WTC11 (cell line): ENCODE measurements around the gene IL20RB. TPM values are rescaled to one million over a fixed set of nuclear protein-coding genes. Genes with fewer than 3 reads are reported as not detected.

Source experiments
- ATAC-seq: fragments of 200-7000 bp; cut with Tn5 transposase; 2 replicates; pipeline ENCODE4 v1.10.0; 2021; ENCODE audit warnings: mild to moderate bottlenecking, moderate library complexity
- CTCF ChIA-PET: fragments of 300-600 bp; sonication (Branson Sonifier 250); formaldehyde crosslinking; loops from one replicate; lab custom pipeline; 2021; ENCODE audit warnings: antibody characterized with exemption; lab: Charles Lee
- POLR2A ChIA-PET: fragments of 350-600 bp; sonication (Branson Sonifier 250); formaldehyde crosslinking; loops from one replicate; lab custom pipeline; 2021; ENCODE audit warnings: antibody characterized with exemption; lab: Charles Lee
- DNase-seq: peaks from one replicate; pipeline ENCODE4 v3.0.0; 2021; ENCODE audit warnings: low spot score
- H3K27ac Mint-ChIP-seq: 2 replicates; pipeline ENCODE4 v1.8.0; 2021; ENCODE audit warnings: mixed read lengths
- H3K27me3 Mint-ChIP-seq: 2 replicates; pipeline ENCODE4 v1.8.0; 2021; ENCODE audit warnings: low read depth, mild to moderate bottlenecking, moderate library complexity, mixed read lengths
- H3K36me3 Mint-ChIP-seq: 2 replicates; pipeline ENCODE4 v1.8.0; 2021; ENCODE audit warnings: mixed read lengths
- H3K4me1 Mint-ChIP-seq: 2 replicates; pipeline ENCODE4 v1.8.0; 2022; ENCODE audit warnings: mixed read lengths
- H3K4me3 Mint-ChIP-seq: 2 replicates; pipeline ENCODE4 v1.8.0; 2021; ENCODE audit warnings: mild to moderate bottlenecking, moderate library complexity, mixed read lengths
- H3K9me3 Mint-ChIP-seq: 2 replicates; pipeline ENCODE4 v1.8.0; 2021; ENCODE audit warnings: mixed read lengths
- AR ChIP-seq: fragments of 250-450 bp; sonication (Bioruptor Pico); IDR thresholded peaks from 2 replicates; pipeline ENCODE4 v1.9.0; 2021; ENCODE audit warnings: mild to moderate bottlenecking
- ATF1 ChIP-seq: sonication (generic); formaldehyde crosslinking; IDR thresholded peaks from 2 replicates; pipeline ENCODE4 v1.8.1; 2023; ENCODE audit warnings: mild to moderate bottlenecking, moderate library complexity, missing genetic modification reagents
- ELF4 ChIP-seq: sonication (generic); formaldehyde crosslinking; IDR thresholded peaks from 2 replicates; pipeline ENCODE4 v1.8.1; 2022; ENCODE audit warnings: low read depth, mild to moderate bottlenecking, moderate library complexity, missing genetic modification reagents
- FOXP4 ChIP-seq: sonication (generic); formaldehyde crosslinking; IDR thresholded peaks from 2 replicates; pipeline ENCODE4 v1.8.0; 2022; ENCODE audit warnings: mild to moderate bottlenecking, missing genetic modification reagents
- GTF2I ChIP-seq: fragments of 250-450 bp; sonication (Bioruptor Pico); conservative IDR thresholded peaks from 2 replicates; pipeline ENCODE4 v1.4.0; 2021; ENCODE audit warnings: mild to moderate bottlenecking
- IRF1 ChIP-seq: sonication (generic); formaldehyde crosslinking; IDR thresholded peaks from 2 replicates; pipeline ENCODE4 v1.8.0; 2023; ENCODE audit warnings: missing genetic modification reagents
- MYBL2 ChIP-seq: sonication (generic); formaldehyde crosslinking; IDR thresholded peaks from 2 replicates; pipeline ENCODE4 v1.8.1; 2023; ENCODE audit warnings: mild to moderate bottlenecking, moderate library complexity, missing genetic modification reagents
- NR1H2 ChIP-seq: sonication (generic); formaldehyde crosslinking; IDR thresholded peaks from 2 replicates; pipeline ENCODE4 v1.9.0; 2021; ENCODE audit warnings: mild to moderate bottlenecking, moderate library complexity, missing genetic modification reagents
- PRDM15 ChIP-seq: sonication (generic); formaldehyde crosslinking; IDR thresholded peaks from 2 replicates; pipeline ENCODE4 v1.8.0; 2022; ENCODE audit warnings: missing genetic modification reagents
- RORB ChIP-seq: fragments of 250-450 bp; sonication (Bioruptor Pico); IDR thresholded peaks from 2 replicates; pipeline ENCODE4 v1.9.0; 2021; ENCODE audit warnings: mild to moderate bottlenecking
- SMAD3 ChIP-seq: sonication (generic); formaldehyde crosslinking; IDR thresholded peaks from 2 replicates; pipeline ENCODE4 v1.8.0; 2022; ENCODE audit warnings: missing genetic modification reagents, mild to moderate bottlenecking, borderline replicate concordance
- SOX15 ChIP-seq: fragments of 250-450 bp; sonication (Bioruptor Pico); IDR thresholded peaks from 2 replicates; pipeline ENCODE4 v1.9.0; 2021; ENCODE audit warnings: mild to moderate bottlenecking
- ZBTB21 ChIP-seq: sonication (generic); formaldehyde crosslinking; IDR thresholded peaks from 2 replicates; pipeline ENCODE4 v1.8.1; 2023; ENCODE audit warnings: mild to moderate bottlenecking, missing genetic modification reagents, borderline replicate concordance
- ZBTB43 ChIP-seq: sonication (generic); formaldehyde crosslinking; IDR thresholded peaks from 2 replicates; pipeline ENCODE4 v1.8.1; 2023; ENCODE audit warnings: mild to moderate bottlenecking, missing genetic modification reagents
- ZNF263 ChIP-seq: sonication (generic); formaldehyde crosslinking; IDR thresholded peaks from 2 replicates; pipeline ENCODE4 v1.8.1; 2022; ENCODE audit warnings: low read depth, mild to moderate bottlenecking, moderate library complexity, missing genetic modification reagents
- ZNF425 ChIP-seq: fragments of 250-450 bp; sonication (Bioruptor Pico); conservative IDR thresholded peaks from 2 replicates; pipeline ENCODE4 v1.9.0; 2021; ENCODE audit warnings: mild to moderate bottlenecking
- ZNF671 ChIP-seq: fragments of 250-450 bp; sonication (Bioruptor Pico); IDR thresholded peaks from 2 replicates; pipeline ENCODE4 v1.8.0; 2021; ENCODE audit warnings: mild to moderate bottlenecking
- ZSCAN18 ChIP-seq: fragments of 250-450 bp; sonication (Bioruptor Pico); IDR thresholded peaks from 2 replicates; pipeline ENCODE4 v2.1.2; 2022; ENCODE audit warnings: mild to moderate bottlenecking, moderate library complexity
- total RNA-seq: library from RNA; stranded (reverse); gene quantifications from 3 replicates; pipeline ENCODE4 v1.2.3, GENCODE V29; 2021

IL20RB gene
- total RNA-seq, 1 experiment from 2014 or later = 2.3 TPM

- Mint-ChIP-seq H3K36me3 (peaks cover 19% of the 10 kb centered on the region), H3K4me3 (no peak overlapping the region), H3K4me1 (peaks cover 29% of the 10 kb centered on the region), H3K27me3 (no peaks in the 10 kb centered on the region), H3K9me3 (peaks cover 15% of the 10 kb centered on the region), H3K27ac (no peak overlapping the region)
- ATAC-seq = no peak
- POLR2A ChIA-PET = no interaction called here
- CTCF ChIA-PET = no interaction called here
- TF ChIP-seq ELF4 (no peak), MYBL2 (CRISPR knock-in tag) (no peak), RORB (no peak), AR (CRISPR knock-in tag) (no peak), ZSCAN18 (no peak), GTF2I (CRISPR knock-in tag) (no peak), ZBTB21 (CRISPR knock-in tag) (no peak), IRF1 (CRISPR knock-in tag) (no peak), ZBTB43 (CRISPR knock-in tag) (no peak), ATF1 (no peak), SMAD3 (no peak), FOXP4 (no peak), ZNF671 (CRISPR knock-in tag) (no peak), ZNF425 (CRISPR knock-in tag) (no peak), ZNF263 (no peak), NR1H2 (CRISPR knock-in tag) (no peak), PRDM15 (CRISPR knock-in tag) (no peak), SOX15 (CRISPR knock-in tag) (no peak)
- DNase-seq = no peak
Observed at GRCh38 chr3:136937175-136937574, 20.6 kb upstream of the IL20RB start.
